ENCODE results near the gene SRSF8.

Gene SRSF8

DNA sequence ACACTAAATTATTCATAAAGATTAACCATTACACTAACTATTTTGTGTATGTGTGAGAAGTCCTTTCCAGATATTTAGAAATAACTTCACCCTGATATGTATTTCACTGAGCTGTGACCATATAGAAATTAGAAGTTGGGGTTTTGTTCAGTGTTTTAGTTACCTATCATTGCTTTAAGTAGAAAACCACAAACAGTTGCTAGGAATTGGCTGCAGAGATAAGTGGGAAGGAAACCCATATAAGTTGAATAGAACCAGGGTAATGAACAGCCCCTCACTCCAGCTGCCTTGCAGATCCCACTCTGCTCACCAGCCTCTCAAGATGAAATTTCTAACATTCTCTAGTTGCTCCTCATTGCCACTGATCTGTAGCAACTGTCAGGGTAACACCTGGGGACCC is 10.3 kb downstream of the SRSF8 start:
- no peak for DNase-seq (ENCODE audit: low read depth)
- TF ChIP-seq, protein P1, sequence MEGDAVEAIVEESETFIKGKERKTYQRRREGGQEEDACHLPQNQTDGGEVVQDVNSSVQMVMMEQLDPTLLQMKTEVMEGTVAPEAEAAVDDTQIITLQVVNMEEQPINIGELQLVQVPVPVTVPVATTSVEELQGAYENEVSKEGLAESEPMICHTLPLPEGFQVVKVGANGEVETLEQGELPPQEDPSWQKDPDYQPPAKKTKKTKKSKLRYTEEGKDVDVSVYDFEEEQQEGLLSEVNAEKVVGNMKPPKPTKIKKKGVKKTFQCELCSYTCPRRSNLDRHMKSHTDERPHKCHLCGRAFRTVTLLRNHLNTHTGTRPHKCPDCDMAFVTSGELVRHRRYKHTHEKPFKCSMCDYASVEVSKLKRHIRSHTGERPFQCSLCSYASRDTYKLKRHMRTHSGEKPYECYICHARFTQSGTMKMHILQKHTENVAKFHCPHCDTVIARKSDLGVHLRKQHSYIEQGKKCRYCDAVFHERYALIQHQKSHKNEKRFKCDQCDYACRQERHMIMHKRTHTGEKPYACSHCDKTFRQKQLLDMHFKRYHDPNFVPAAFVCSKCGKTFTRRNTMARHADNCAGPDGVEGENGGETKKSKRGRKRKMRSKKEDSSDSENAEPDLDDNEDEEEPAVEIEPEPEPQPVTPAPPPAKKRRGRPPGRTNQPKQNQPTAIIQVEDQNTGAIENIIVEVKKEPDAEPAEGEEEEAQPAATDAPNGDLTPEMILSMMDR (conservative IDR thresholded peaks at IDR 0.05; ENCODE audit: control insufficient read depth, insufficient read depth, low read depth, low read length): no peak
- no peak overlapping the region for H3K4me3 ChIP-seq (ENCODE audit: control insufficient read depth, low read depth, low read length)

DNA sequence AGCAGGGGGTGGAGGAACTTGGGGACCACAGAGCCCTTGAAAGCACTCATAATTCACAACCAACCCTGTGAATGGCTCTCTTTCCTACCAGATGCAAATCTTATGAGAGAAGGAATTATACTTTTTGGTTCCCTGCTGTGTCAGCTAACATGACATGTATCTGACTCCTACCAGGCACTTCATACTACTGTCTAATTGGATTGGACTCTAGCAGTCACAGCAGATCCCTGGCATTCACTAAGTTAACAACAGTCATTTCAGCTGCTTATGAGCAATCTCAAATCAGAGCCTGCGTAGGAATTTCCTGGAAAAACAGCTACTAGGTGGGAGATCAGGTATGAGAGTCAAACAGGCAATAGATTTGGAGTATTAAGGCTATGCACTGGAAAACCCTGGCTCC is 11.8 kb downstream of the SRSF8 start:
- DNase-seq (ENCODE audit: low read depth): no peak
- no peak overlapping the region for H3K4me3 ChIP-seq (ENCODE audit: control insufficient read depth, low read depth, low read length)
- TF ChIP-seq, protein P1 (conservative IDR thresholded peaks at IDR 0.05; ENCODE audit: control insufficient read depth, insufficient read depth, low read depth, low read length): no peak

DNA sequence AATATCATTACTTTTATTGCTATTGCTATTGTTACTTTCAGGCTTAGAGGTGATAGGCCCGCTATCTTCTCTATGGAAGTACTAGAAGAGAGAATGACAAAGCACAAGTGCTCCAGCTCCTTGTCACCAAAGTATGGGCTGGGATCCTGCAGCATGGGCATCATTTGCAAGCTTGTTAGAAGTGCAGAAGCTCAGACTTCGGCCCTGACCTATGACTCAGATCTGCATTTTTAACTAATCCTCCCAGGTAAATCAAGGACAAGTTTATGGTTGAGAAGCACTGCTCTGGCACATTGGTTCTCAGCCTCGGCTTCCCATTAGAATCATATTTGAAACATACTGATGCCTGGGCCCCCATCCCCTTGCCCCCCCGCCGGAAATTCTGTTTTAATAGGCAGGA is 14.3 kb downstream of the SRSF8 start:
- TF ChIP-seq, protein P1 (conservative IDR thresholded peaks at IDR 0.05; ENCODE audit: control insufficient read depth, insufficient read depth, low read depth, low read length): no peak

DNA sequence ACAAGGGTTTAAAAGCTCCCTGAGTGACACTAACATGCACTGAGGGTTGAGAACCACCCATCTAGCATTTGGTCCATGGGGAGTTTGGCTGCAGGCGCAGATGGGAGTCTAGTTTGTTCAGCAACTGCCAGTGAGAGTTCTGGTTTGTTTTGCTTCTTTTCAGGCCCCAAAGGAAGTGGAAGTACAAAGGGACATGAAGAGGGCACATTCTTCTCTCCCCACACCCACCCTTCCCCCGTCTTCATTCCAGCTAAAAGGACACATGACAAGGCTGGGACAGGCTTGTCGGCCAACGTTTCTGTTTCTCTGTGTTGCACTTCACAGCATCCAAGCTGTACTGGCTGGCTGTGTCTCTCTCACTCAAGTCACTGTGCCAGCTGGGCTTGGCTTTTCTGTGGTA is 14.7 kb downstream of the SRSF8 start:
- no peak overlapping the region for H3K4me3 ChIP-seq (ENCODE audit: control insufficient read depth, low read depth, low read length)
- TF ChIP-seq, protein P1 (conservative IDR thresholded peaks at IDR 0.05; ENCODE audit: control insufficient read depth, insufficient read depth, low read depth, low read length): no peak
- DNase-seq (ENCODE audit: low read depth): no peak

More for the DNA sequence above, 14.3 kb downstream of the SRSF8 start:
- DNase-seq (ENCODE audit: low read depth): no peak
- H3K4me3 ChIP-seq (ENCODE audit: control insufficient read depth, low read depth, low read length): no peak overlapping the region

DNA sequence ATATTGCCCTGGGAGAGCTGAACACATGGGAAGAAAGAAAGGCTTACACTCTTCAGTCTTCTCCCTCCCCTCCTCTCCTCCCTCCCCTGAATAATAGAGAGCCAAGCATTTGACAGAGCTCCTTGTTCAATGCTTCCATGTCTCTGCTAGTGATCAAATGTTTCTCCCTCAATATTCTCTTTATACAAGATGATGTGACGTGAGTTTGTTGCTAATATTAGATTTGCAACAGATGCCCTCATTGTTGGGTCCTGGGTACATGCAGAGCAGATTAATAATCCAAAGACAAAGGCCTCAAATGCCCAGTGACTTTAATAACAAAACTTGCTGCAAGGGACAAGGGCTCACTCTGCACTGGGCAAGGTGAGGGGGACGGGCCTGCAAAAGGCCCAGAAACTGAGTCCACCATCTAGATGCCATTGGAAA is 15.9 kb downstream of the SRSF8 start:
- TF ChIP-seq, protein P1 (conservative IDR thresholded peaks at IDR 0.05; ENCODE audit: control insufficient read depth, insufficient read depth, low read depth, low read length): no peak
- no peak for DNase-seq (ENCODE audit: low read depth)
- H3K4me3 ChIP-seq (ENCODE audit: control insufficient read depth, low read depth, low read length): no peak overlapping the region

DNA sequence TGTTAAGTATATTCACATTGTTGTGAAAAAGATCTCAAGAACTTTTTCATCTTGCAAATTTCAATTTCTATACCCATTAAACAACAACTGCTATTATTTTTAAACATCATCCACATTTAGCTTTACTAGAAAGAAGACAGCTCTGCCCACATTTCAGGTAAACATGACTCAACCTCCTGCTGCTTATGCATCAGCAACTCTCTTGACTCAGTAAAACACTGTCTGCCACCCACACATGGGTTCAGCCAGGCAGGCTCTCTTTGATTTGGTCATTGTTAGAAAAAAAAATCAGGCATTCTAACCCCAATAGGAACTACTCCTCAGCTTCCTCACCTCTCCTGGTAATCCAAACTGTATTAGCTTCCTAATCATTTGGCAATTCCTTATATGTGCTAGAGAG is 17.8 kb downstream of the SRSF8 start:
- DNase-seq (ENCODE audit: low read depth): peak; percentile 76

More for the DNA sequence above, 17.8 kb downstream of the SRSF8 start:
- H3K4me3 ChIP-seq (ENCODE audit: control insufficient read depth, low read depth, low read length): no peak overlapping the region
- TF ChIP-seq, protein P1 (conservative IDR thresholded peaks at IDR 0.05; ENCODE audit: control insufficient read depth, insufficient read depth, low read depth, low read length): no peak
